ENCODE data around the gene RAB34. TPM values are rescaled to one million over a fixed set of nuclear protein-coding genes. Genes with fewer than 3 reads are reported as not detected.

The RAB34 gene
- total RNA-seq, 1 donor from 2014 or later = 21.3 TPM

GRCh38 chr17:28698253-28698941 is 19.3 kb downstream of the RAB34 start:
- H3K9me3 Mint-ChIP-seq = no peaks in the 10 kb centered on the region
- no peak for DNase-seq
- no peak overlapping the region for H3K4me3 Mint-ChIP-seq
- TF ChIP-seq, protein P1, sequence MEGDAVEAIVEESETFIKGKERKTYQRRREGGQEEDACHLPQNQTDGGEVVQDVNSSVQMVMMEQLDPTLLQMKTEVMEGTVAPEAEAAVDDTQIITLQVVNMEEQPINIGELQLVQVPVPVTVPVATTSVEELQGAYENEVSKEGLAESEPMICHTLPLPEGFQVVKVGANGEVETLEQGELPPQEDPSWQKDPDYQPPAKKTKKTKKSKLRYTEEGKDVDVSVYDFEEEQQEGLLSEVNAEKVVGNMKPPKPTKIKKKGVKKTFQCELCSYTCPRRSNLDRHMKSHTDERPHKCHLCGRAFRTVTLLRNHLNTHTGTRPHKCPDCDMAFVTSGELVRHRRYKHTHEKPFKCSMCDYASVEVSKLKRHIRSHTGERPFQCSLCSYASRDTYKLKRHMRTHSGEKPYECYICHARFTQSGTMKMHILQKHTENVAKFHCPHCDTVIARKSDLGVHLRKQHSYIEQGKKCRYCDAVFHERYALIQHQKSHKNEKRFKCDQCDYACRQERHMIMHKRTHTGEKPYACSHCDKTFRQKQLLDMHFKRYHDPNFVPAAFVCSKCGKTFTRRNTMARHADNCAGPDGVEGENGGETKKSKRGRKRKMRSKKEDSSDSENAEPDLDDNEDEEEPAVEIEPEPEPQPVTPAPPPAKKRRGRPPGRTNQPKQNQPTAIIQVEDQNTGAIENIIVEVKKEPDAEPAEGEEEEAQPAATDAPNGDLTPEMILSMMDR (IDR thresholded peaks at IDR 0.05) = no peak
- intact Hi-C loops (cut with micrococcal nuclease) = no loop called here
- no peaks in the 10 kb centered on the region for H3K4me1 Mint-ChIP-seq
- ATAC-seq (ENCODE audit: low read depth) = no peak
- ChIA-PET POLR2A (no interaction called here), CTCF (no interaction called here)
- no peak overlapping the region for H3K27ac Mint-ChIP-seq
- H3K27me3 Mint-ChIP-seq = no peaks in the 10 kb centered on the region
- peaks cover 98% of the 10 kb centered on the region for H3K36me3 Mint-ChIP-seq (ENCODE audit: low read depth)

GRCh38 chr17:28693869-28694268 is 23.8 kb downstream of the RAB34 start:
- POLR2A ChIA-PET = no interaction called here
- ATAC-seq (ENCODE audit: low read depth) = no peak
- Mint-ChIP-seq H3K36me3 (ENCODE audit: low read depth) (peaks cover 89% of the 10 kb centered on the region), H3K27ac (no peak overlapping the region), H3K27me3 (no peaks in the 10 kb centered on the region), H3K4me3 (no peak overlapping the region), H3K4me1 (no peaks in the 10 kb centered on the region), H3K9me3 (no peaks in the 10 kb centered on the region)
- TF ChIP-seq, protein P1 (IDR thresholded peaks at IDR 0.05) = no peak
- no peak for DNase-seq
- CTCF ChIA-PET = interaction anchor here (2.1 kb wide), 1 partner anchor 47 kb away, joined by 5 read pairs; no protein-coding TSS in a partner anchor
- intact Hi-C loops (cut with micrococcal nuclease) = no loop called here

- peaks cover 90% of the 10 kb centered on the region for H3K36me3 Mint-ChIP-seq (ENCODE audit: low read depth)
- no peaks in the 10 kb centered on the region for H3K4me1 Mint-ChIP-seq
- intact Hi-C loops (cut with micrococcal nuclease) = no loop called here
- H3K27ac Mint-ChIP-seq = no peak overlapping the region
- no peak overlapping the region for H3K4me3 Mint-ChIP-seq
- H3K9me3 Mint-ChIP-seq = no peaks in the 10 kb centered on the region
- H3K27me3 Mint-ChIP-seq = no peaks in the 10 kb centered on the region
- no peak for DNase-seq
- ChIA-PET POLR2A (interaction anchor here (0.6 kb wide), 1 partner anchor 22 kb away, joined by 9 read pairs; no protein-coding TSS in a partner anchor), CTCF (no interaction called here)
- no peak for ATAC-seq (ENCODE audit: low read depth)
- TF ChIP-seq, protein P1 (IDR thresholded peaks at IDR 0.05) = no peak
Measured at GRCh38 chr17:28689011-28689410, 28.7 kb downstream of the RAB34 start.

GRCh38 chr17:28688481-28688880 is 29.2 kb downstream of the RAB34 start:
- Mint-ChIP-seq H3K27ac (no peak overlapping the region), H3K4me1 (no peaks in the 10 kb centered on the region), H3K4me3 (no peak overlapping the region), H3K36me3 (ENCODE audit: low read depth) (peaks cover 89% of the 10 kb centered on the region), H3K9me3 (no peaks in the 10 kb centered on the region), H3K27me3 (no peaks in the 10 kb centered on the region)
- ATAC-seq (ENCODE audit: low read depth) (no peak), DNase-seq (no peak)
- ChIA-PET CTCF (no interaction called here), POLR2A (interaction anchor here (0.6 kb wide), 1 partner anchor 22 kb away, joined by 9 read pairs; no protein-coding TSS in a partner anchor)
- TF ChIP-seq, protein P1 (IDR thresholded peaks at IDR 0.05) = no peak
- intact Hi-C loops (cut with micrococcal nuclease) = no loop called here

- no peak for ATAC-seq (ENCODE audit: low read depth)
- TF ChIP-seq, protein P1 (IDR thresholded peaks at IDR 0.05) = no peak
- H3K4me3 Mint-ChIP-seq = no peak overlapping the region
- DNase-seq = no peak
- H3K36me3 Mint-ChIP-seq (ENCODE audit: low read depth) = peaks cover 98% of the 10 kb centered on the region
- H3K9me3 Mint-ChIP-seq = no peaks in the 10 kb centered on the region
- POLR2A ChIA-PET = no interaction called here
- intact Hi-C loops (cut with micrococcal nuclease) = no loop called here
- no peaks in the 10 kb centered on the region for H3K27me3 Mint-ChIP-seq
- H3K4me1 Mint-ChIP-seq = no peaks in the 10 kb centered on the region
- no peak overlapping the region for H3K27ac Mint-ChIP-seq
- CTCF ChIA-PET = interaction anchor here (0.6 kb wide), 1 partner anchor 38 kb away, joined by 3 read pairs; no protein-coding TSS in a partner anchor
Measured at GRCh38 chr17:28686296-28686695, 31.4 kb downstream of the RAB34 start.
